Cortex of kidney (tissue), 1 donor: ENCODE results near the gene SCAMP5.

Experiments used
- DNase-seq: peaks from one replicate; lab custom pipeline; 2025; lab: John Stamatoyannopoulos, UW

SCAMP5 gene, protein sequence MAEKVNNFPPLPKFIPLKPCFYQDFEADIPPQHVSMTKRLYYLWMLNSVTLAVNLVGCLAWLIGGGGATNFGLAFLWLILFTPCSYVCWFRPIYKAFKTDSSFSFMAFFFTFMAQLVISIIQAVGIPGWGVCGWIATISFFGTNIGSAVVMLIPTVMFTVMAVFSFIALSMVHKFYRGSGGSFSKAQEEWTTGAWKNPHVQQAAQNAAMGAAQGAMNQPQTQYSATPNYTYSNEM

GRCh38 chr15:74995182-74995778 lies at the start of gene SCAMP5:
TSS of gene SCAMP5 (plus strand) at chr15:74995563. CDS start at chr15:75011840, 16,277 bp downstream.
- no peak for DNase-seq

DNA sequence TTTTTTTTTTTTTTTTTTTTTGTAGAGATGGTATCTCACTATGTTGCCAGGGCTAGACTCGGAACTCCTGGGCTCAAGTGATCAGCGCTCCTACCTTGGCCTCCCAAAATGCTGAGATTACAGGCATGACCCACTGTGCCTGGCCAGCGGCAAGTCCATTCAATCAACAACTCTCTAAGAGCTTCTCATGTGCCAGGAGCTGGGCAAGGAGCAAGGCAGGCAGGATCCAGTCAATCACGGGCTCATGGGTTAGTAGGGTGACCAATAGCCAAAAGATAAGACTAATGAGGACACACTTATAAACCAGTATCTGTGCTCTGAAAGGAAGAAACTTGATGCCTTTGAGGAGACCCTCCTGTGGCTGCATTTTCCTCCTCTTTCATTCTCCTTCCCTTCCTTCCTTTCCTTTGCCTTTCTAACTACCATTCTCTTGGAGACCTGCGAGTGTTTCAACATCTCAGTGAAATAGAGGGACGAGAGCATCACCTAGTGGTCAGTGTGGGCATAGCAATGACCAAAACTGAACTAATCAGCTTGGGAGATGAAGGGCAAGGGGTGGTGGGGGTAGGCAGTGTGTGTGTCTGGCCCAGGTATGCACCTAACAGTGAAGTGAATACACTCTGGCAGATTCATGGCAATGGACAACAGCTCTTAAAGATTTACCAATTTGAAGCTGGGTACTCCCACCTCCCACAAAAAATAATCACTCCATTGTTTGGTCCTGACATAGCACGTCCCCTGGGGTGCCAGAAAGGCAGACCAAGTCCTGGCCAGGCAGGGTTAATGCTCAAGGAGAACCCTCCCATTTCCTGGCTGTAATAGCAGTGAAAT lies 45.1 kb upstream of the SCAMP5 start:
- no peak for DNase-seq

GRCh38 chr15:74951006-74951405 lies 44.4 kb upstream of the SCAMP5 start:
- DNase-seq, result no peak

DNA sequence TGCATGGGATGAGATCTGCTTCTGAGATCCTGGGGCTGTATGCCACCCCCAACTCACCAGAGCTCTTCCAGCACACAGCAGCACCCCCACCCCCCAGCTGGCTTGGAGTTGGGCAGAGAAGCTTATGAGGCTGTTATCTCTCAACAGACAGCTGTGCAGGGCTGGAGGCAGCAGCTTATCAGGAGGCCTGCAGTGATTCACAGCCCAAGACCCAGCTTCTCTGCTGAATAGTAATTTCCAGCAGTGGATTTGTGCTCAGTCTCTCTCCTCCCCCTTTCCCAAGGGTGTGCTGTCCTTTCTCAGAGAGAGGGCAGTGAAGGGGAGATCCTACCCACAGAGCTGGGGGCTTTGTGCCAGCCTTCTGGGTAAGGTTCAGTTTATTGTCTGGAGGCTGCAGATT lies 40.8 kb upstream of the SCAMP5 start:
- no peak for DNase-seq

DNA sequence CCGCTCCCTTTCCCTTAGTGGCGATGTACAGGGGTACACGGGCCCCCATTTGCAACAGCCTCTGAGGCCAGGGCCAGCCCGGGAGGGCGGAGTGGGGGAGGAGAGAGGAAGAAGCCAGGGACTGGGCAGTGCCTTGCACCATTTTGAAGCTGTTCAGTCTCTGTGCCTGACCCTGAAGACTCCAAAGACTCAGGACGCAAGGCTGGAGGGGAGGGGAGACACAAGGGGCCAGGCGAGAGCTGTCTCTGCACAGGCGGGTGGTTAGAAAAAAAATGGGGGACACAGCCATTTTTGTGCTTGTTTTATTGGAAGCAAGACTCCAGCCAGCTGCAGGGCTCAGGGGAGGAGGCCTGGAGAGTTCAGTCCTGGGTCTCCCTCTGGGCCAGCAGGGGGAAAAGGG lies 40.3 kb upstream of the SCAMP5 start:
- no peak for DNase-seq

- no peak for DNase-seq
Observed at GRCh38 chr15:74955796-74956647, 39.3 kb upstream of the SCAMP5 start.

GRCh38 chr15:74956648-74957475 lies 38.5 kb upstream of the SCAMP5 start, which contains the start of gene RPP25:
TSS of gene RPP25 (minus strand) at chr15:74956772. CDS start at chr15:74956583, 189 bp downstream.
- DNase-seq, result no peak

DNA sequence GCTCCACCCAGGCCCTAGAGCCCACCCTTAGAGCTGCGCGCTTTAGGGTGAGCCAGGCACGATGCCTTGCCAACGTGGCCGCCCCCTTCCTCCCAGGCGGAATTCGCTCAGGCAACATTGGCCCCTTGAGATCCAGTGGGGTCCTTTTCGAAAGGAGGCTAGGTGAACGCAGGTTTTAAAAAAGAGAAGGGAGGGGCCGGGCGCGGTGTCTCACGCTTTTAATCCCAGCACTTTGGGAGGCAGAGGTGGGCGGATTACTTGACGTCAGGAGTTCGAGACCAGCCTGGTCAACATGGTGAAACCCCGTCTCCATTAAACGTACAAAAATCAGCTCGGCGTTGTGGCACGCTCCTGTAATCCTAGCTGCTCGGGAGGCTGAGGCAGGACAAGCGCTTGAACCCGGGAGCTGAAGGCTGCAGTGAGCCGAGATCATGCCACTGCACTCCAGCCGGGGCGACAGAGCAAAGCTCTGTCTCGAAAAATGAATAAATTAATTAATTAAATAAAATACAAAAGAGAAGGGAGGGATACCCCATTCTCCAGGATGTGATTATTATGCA lies 37.8 kb upstream of the SCAMP5 start:
- DNase-seq, result no peak

DNA sequence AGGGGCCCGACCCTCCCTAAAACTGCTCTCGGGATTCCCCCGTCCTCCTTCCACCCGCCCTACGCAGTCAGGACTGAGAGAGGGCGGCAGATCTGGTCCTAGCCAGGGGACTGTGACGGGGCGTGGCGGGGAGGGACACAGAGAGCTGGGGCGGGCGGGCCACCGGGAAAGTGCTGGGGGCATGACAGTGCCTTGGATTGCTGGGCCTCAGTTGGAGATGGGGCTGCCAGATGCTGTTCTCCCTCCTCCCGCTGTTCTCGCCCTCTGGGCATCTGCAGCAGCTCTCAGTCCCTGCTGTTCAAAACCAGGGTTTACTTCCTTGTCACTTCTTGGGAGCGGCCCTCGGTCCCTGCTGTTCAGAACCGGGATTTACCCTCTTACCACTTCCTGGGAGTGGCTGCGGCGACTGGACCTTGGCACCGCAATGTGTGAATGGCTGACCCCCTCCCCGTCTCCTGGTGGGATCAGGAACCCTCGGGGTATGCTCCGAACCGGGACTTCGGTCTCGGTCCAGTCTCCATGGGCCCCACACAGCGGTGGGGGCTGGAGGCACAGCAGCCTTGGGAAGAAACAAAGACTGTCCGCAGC lies 36.9 kb upstream of the SCAMP5 start:
- DNase-seq, result no peak

DNA sequence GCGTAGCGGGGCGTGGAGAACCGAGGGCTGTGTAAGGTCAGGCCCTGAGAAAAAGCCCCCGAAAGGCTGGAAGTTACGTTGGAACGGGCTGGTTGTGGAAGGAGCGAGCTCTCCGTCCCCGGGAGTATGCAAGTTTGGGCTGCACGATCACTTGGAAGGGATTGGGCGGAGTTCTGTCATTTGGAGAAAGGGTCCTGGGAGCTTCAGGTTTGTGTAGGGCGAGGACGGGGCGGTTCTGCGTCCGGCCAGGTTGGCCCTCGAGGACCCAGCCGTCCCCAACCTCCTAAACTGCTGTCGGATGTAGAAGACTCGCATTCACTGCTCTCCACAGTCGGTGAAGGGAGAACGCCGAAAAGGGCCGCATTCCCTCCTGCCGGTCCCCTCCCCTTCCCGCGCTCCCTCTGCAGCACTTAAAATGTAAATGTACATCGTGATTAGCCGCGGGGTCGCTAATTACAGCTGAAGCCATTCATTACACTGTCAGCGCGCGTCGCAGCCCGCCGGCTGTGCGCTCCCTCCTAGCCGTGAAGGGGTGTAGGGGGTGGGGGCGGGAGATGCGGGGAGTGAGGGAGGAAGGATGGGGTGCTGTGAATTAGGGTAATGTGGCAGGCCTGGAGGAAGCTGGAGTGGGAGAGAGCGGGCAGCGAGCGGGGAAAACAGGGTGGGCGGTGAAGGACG lies 36.3 kb upstream of the SCAMP5 start:
- no peak for DNase-seq

- no peak for DNase-seq
Observed at GRCh38 chr15:74959586-74959939, 35.8 kb upstream of the SCAMP5 start.

DNA sequence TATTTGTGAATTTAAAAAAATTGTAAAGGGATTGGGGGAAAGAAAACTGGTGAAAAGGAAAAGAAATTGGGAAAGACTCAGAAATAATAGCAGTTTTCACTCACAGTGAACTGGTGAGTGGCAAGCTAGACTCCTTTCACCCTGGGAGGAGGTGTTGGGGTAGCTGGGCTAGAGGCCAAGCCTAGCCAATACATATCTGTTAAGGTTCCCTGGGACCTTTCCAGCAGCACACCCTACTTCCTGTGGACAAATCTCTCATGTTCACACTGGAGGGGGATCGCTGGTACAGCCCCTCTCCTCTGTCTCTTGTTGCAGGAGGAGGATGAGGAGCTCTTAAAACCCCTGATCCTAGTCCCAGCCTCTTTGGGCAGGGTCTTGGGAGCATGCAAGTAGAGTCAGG lies 35.1 kb upstream of the SCAMP5 start:
- no peak for DNase-seq

- DNase-seq, result no peak
Observed at GRCh38 chr15:74960995-74961588, 34.3 kb upstream of the SCAMP5 start.

- DNase-seq, result no peak
Observed at GRCh38 chr15:74961616-74962015, 33.7 kb upstream of the SCAMP5 start.

DNA sequence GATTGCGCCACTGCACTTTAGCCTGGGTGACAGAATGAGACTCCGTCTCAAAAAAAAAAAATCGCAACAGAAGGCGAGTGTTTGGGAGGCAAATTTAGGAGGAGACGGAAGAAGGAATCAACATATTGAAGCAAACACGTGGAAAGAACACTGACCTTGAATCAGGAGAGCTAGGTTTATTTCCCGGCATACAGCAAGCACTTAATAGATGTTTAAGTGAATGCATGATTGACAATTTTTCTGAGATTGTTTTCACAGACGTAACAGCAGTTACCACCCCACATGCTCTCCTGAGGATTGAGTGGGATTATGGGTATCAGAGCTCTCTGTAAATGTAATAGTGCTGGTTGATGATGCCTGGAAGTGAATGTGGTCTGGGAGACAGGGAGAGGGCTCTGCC lies 33.1 kb upstream of the SCAMP5 start:
- no peak for DNase-seq

- DNase-seq, result no peak
Observed at GRCh38 chr15:74962671-74963070, 32.7 kb upstream of the SCAMP5 start.

- no peak for DNase-seq
Observed at GRCh38 chr15:74963213-74963612, 32.1 kb upstream of the SCAMP5 start.

DNA sequence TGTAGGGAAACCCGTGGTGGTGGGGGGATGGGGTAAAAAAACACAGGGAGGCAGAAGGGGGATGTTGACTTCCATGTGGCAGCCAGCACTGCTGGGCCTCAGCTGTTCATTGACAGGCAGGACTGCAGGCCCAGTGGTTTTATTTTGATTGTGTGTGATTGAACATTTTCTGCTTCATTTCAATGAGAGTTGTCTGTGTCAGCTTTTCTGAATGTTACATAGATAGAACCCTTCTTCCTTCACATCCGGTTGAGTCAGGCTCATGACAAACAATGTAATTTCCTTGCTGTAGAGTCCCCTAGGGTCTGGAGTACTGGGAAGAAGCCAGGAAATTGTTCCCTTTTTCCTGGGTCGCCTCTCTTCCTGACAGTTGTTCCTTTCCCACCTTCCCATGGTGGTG lies 30.6 kb upstream of the SCAMP5 start:
- no peak for DNase-seq

DNA sequence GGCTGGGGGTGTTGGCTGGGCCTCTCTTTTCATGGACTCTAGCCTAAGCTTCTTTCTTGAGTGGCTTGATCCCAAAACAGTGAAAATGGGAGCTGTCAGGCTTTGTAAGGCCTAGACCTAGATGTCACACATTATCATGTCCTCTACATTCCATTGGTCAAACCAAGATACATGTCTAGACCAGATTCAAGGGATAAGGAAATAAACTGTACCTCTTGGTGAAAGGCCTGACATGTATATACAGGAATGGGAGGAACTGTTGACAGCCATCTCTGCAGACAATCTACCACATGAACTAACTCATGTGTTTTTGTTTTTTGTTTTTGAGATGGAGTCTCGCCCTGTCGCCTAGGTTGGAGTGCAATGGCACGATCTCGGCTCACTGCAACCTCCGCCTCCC lies 27.7 kb upstream of the SCAMP5 start:
- DNase-seq, result no peak

DNA sequence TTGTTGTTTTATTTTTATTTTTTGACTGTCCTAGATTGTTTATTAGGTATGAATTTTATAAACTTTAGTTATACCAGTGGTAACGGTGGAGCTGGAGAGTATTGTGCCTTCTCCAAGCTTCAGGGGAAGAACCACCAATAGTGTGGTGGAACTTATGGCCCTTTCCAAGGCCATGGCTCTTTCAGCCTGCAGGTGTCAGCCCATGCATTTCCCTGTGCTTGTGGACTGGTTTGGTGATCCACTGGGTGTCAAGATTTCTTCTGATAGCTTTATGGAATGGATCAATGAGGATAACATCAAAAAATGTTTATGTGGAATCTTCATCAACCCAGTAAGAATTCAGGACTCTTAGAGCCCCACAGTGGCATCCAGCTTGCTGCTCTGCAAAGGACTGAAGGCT lies 19.2 kb upstream of the SCAMP5 start:
- no peak for DNase-seq
